Nucleus accumbens (tissue), 56 donors: ENCODE results near the gene ATG13.

Experiments used
- DNase-seq, 56 donors: peaks; one replicate each; lab custom pipeline; 2025; lab: John Stamatoyannopoulos, UW

The ATG13 gene

DNA sequence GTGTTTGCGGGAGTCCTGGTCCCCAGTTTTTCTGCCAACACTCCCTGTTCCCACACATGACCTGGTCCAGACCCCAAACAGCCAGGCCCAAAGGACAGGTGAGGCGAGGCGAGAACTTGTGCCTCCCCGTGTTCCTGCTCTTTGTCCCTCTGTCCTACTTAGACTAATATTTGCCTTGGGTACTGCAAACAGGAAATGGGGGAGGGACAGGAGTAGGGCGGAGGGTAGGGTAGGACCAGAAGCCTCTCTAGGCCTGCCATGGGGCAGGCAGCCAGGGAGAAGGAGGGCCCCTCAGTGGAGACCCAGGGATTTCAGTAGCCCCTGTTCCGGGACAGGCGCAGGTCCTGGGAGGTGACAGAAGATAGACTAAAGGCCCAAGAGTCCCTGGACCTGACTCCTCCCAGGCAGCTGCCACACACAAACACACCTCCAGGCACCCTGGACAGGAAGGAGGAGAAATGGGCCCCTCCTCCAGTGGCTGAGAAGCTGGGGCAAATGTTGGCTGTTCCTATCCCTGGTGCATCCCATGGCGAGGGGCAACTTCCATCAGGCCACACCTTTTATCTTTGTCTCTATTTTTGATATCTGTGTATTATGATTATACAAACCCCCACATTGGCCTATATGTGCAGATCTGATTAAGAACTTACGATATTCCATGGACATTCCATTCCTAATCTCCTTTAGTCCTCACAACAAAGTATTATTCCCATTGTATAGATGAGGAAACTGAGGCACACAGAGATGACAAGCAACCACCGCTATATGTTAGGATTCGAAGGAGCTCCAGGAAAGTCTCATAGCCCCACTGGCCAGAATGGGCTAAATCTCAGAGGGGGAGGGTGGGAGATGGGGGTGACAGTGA is 101.0 kb downstream of the ATG13 start:
- no peak for DNase-seq

DNA sequence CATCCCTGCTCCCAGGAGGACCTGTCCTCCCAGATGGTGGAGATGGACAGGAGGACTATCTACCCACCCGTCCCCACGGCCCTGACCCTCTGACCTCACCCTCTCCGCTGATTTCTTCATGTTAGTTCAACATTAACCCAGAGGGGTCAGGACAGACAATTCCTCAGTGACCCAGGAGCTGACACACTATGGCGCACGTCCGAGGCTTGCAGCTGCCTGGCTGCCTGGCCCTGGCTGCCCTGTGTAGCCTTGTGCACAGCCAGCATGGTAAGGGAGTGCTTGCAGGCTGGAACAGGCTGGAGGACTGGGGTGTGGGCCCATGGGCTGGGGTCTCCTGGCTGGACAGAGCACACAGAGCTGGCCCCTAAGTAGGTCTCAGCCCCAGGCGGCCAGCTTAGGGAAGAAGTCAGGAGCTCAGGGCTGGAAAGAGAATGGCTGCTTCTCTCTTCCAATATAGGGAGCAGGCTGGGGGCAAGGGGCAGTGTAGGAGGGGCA is 101.7 kb downstream of the ATG13 start, which contains the start of gene F2:
TSS of gene F2 (plus strand) at position 166 of the 495 bp plus-strand sequence. CDS start at position 189, 23 bp downstream.
- DNase-seq = no peak

DNA sequence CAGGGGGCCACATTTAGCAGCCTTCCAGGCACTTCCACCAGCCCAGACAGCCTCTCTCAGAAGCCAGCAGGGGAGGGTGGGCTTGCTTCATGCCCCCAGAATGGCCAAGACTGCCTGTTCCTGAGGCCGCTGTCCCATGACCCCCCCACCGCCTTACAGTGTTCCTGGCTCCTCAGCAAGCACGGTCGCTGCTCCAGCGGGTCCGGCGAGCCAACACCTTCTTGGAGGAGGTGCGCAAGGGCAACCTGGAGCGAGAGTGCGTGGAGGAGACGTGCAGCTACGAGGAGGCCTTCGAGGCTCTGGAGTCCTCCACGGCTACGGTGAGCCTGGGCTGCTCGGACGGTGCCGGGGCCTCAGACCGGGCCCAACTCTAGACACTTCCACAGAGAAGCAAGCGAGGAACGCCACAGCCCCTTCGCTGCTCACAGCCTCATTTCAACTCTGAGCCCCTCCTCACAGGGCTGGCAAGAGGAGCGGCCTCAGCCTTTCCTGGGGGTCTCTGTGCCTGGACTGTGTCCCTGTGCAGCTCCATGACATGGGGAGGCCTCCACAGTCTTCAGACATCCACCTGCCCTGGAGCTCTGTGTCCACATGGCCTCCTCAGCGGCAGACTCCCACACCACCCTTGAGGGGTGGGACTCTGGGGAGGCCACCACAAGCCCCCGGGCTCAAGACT is 102.3 kb downstream of the ATG13 start:
- no peak for DNase-seq

DNA sequence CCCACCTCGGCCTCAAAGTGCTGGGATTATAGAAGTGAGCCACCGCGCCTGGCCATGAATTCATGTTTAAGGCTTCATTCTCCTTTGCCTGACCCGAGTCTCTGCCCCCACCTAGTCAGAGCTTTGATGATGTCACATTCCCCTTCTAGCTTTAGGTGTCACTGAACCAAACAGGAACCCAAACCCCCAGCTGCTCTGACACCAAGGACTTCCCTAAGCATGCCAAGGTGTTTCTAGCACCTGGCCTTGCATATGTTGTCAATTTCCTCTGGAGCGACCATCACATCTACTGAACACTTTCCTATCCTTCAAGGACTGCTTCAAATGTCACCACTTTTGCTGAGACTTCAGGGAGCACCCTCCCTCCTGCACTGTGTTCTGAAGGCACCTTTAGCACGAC is 103.9 kb downstream of the ATG13 start:
- DNase-seq = no peak

DNA sequence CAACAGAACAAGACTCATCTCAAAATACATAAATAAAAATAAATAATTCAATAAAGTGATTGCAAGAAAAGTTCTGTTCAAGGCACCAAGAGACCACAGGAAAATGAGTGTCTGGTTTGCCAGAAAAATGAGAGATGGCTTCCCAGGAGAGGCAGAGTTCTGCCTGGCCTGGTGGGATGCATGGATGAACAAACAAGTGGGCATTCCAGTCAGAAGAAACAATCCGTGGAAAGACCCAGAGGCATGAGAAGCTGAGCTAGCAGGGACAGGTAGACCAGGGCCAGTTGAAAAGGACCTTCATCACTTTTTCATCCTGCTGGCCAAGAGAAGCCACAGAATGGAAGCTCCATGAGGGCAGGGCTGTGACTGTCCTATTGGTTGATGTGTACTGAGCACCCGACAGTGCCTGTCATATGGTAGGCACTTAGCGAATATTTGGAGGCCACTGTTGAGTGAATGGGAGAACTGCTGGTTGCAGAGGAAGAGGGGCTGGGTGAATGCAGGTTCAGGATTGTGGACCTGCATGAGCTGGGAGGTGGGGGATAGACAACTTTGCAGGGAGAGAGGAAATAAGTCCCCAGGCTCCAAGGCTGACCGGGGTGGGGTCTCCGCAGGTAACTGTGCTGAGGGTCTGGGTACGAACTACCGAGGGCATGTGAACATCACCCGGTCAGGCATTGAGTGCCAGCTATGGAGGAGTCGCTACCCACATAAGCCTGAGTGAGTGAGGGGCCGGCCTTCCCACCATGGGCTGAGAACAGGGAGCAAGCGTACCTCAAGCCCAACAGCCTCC is 105.4 kb downstream of the ATG13 start:
- DNase-seq = no peak

DNA sequence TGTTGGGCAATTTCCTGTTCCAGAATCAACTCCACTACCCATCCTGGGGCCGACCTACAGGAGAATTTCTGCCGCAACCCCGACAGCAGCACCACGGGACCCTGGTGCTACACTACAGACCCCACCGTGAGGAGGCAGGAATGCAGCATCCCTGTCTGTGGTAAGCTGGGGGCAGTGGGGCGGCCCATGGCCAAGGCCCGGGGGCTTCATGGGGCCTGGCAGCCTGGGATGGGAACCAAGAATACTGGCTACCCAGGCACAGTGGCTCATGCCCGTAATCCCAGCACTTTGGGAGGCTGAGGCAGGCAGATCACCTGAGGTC is 106.0 kb downstream of the ATG13 start:
- no peak for DNase-seq

DNA sequence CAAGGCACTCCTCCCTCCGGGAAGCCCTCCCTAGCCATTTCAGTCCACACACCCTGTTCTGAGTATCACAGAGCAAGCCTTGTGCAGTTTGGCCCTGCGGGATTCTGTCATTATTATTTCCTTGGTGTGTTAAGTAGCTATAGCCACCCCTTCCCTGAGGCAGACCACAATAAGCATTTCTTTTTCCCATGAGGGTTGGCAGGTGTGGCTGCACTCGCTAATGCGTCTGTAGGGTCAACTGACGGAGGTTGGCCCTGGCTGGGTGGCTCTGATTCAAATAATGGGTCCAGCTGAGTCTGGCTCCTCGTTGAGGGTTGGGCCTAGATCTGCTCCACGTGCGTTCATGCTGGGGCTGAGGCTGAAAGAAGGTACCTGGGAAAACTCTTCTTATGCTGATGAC is 106.7 kb downstream of the ATG13 start:
- no peak for DNase-seq
